ENCODE measurements around the gene GADL1. TPM values are rescaled to one million over a fixed set of nuclear protein-coding genes. Genes with fewer than 3 reads are reported as not detected.

GADL1 gene
- total RNA-seq, 1 donor from 2014 or later, result not detected

DNA sequence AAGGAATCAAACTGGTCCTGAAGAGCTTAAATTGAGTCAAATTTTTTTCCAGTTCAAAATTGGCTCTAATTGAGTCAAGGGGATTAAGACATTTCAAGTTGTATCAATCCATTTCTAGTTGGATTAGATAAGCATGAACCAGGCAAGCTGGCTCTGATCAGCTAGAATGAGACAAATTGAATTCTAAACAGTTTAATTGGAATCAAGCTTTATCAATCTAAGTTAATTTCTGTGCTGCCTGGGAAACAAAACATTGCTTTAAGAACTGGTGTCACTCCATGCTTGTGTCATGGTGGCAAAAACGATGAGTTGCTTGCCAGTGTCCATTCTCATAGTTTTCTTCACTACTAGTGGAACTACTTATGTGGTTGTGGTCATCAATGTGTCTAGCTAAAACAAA, 171.2 kb downstream of the GADL1 start:
- no peaks in the 10 kb centered on the region for H3K27me3 Mint-ChIP-seq (ENCODE audit: unreplicated experiment)
- TF ChIP-seq, protein P1, sequence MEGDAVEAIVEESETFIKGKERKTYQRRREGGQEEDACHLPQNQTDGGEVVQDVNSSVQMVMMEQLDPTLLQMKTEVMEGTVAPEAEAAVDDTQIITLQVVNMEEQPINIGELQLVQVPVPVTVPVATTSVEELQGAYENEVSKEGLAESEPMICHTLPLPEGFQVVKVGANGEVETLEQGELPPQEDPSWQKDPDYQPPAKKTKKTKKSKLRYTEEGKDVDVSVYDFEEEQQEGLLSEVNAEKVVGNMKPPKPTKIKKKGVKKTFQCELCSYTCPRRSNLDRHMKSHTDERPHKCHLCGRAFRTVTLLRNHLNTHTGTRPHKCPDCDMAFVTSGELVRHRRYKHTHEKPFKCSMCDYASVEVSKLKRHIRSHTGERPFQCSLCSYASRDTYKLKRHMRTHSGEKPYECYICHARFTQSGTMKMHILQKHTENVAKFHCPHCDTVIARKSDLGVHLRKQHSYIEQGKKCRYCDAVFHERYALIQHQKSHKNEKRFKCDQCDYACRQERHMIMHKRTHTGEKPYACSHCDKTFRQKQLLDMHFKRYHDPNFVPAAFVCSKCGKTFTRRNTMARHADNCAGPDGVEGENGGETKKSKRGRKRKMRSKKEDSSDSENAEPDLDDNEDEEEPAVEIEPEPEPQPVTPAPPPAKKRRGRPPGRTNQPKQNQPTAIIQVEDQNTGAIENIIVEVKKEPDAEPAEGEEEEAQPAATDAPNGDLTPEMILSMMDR (IDR thresholded peaks at IDR 0.05; ENCODE audit: partially characterized antibody, unreplicated experiment), result no peak
- H3K36me3 Mint-ChIP-seq (ENCODE audit: unreplicated experiment), result no peaks in the 10 kb centered on the region
- no peak overlapping the region for H3K27ac Mint-ChIP-seq (ENCODE audit: unreplicated experiment)
- no peak overlapping the region for H3K4me3 Mint-ChIP-seq (ENCODE audit: unreplicated experiment)
- no peak for DNase-seq
- H3K4me1 Mint-ChIP-seq (ENCODE audit: low read depth, unreplicated experiment), result no peaks in the 10 kb centered on the region
- no peaks in the 10 kb centered on the region for H3K9me3 Mint-ChIP-seq (ENCODE audit: unreplicated experiment)

GRCh38 chr3:30721314-30721634, 173.2 kb downstream of the GADL1 start:
- Mint-ChIP-seq H3K27ac (ENCODE audit: unreplicated experiment) (no peak overlapping the region), H3K9me3 (ENCODE audit: unreplicated experiment) (no peaks in the 10 kb centered on the region)

GRCh38 chr3:30720586-30721313, 173.7 kb downstream of the GADL1 start:
- H3K36me3 Mint-ChIP-seq (ENCODE audit: unreplicated experiment), result no peaks in the 10 kb centered on the region
- no peaks in the 10 kb centered on the region for H3K27me3 Mint-ChIP-seq (ENCODE audit: unreplicated experiment)
- H3K9me3 Mint-ChIP-seq (ENCODE audit: unreplicated experiment), result no peaks in the 10 kb centered on the region
- no peak overlapping the region for H3K4me3 Mint-ChIP-seq (ENCODE audit: unreplicated experiment)
- DNase-seq, result no peak
- no peak overlapping the region for H3K27ac Mint-ChIP-seq (ENCODE audit: unreplicated experiment)
- H3K4me1 Mint-ChIP-seq (ENCODE audit: low read depth, unreplicated experiment), result no peaks in the 10 kb centered on the region
- TF ChIP-seq, protein P1 (IDR thresholded peaks at IDR 0.05; ENCODE audit: partially characterized antibody, unreplicated experiment), result no peak

More at GRCh38 chr3:30721314-30721634, 173.2 kb downstream of the GADL1 start:
- H3K36me3 Mint-ChIP-seq (ENCODE audit: unreplicated experiment), result no peaks in the 10 kb centered on the region
- H3K4me3 Mint-ChIP-seq (ENCODE audit: unreplicated experiment), result no peak overlapping the region
- no peaks in the 10 kb centered on the region for H3K4me1 Mint-ChIP-seq (ENCODE audit: low read depth, unreplicated experiment)
- TF ChIP-seq, protein P1 (IDR thresholded peaks at IDR 0.05; ENCODE audit: partially characterized antibody, unreplicated experiment), result no peak
- no peaks in the 10 kb centered on the region for H3K27me3 Mint-ChIP-seq (ENCODE audit: unreplicated experiment)
- no peak for DNase-seq

DNA sequence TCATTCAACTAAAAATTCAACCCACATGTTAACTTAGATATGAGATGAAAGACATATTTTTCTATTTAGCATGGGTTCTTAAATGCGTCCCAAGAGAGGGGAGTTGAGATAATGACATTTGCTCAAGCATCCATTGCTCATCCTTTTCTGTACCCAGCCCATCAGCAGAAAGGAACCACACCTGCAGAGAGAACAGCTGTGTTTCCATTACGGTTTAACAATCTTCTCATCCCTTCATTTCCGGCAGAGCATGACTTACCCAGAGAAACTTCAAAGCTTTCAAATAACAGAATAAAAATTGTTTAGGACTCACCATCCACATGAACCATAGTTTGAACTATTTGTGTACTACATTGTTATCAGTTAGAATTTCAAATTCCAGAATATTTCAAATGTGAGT, 174.9 kb downstream of the GADL1 start:
- Mint-ChIP-seq H3K27me3 (ENCODE audit: unreplicated experiment) (no peaks in the 10 kb centered on the region), H3K4me1 (ENCODE audit: low read depth, unreplicated experiment) (no peaks in the 10 kb centered on the region), H3K4me3 (ENCODE audit: unreplicated experiment) (no peak overlapping the region), H3K9me3 (ENCODE audit: unreplicated experiment) (no peaks in the 10 kb centered on the region), H3K36me3 (ENCODE audit: unreplicated experiment) (no peaks in the 10 kb centered on the region), H3K27ac (ENCODE audit: unreplicated experiment) (no peak overlapping the region)
- TF ChIP-seq, protein P1 (IDR thresholded peaks at IDR 0.05; ENCODE audit: partially characterized antibody, unreplicated experiment), result no peak
- DNase-seq, result no peak

DNA sequence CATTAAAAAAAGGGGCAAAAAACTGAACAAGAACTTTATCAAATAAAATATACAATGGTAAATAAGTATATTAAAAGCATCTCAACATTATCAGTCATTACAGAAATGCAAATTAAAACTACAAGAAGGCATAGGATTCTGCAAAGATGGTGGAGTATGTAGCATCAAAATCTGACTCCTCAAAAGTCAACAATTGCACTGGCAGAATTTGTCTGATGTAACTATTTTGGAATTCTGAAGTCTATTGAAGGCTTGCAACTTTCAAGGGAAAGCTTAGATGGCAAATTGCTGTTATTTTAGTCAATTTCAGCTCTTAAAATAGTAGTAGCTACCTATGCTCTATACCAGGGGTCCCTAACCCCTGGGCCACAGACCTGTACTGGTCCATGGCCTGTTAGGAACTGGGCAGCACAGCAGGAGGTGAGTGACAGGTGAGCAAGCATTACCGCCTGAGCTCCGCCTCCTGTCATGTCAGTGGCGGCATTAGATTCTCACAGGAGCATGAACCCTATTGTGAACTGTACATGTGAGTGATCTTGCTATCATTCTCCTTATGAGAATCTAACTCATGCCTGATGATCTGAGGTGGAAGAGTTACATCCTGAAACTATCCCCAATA, 180.5 kb downstream of the GADL1 start:
- Mint-ChIP-seq H3K4me3 (ENCODE audit: unreplicated experiment) (no peak overlapping the region), H3K4me1 (ENCODE audit: low read depth, unreplicated experiment) (no peaks in the 10 kb centered on the region), H3K36me3 (ENCODE audit: unreplicated experiment) (no peaks in the 10 kb centered on the region), H3K27ac (ENCODE audit: unreplicated experiment) (no peak overlapping the region), H3K9me3 (ENCODE audit: unreplicated experiment) (no peaks in the 10 kb centered on the region), H3K27me3 (ENCODE audit: unreplicated experiment) (no peaks in the 10 kb centered on the region)
- no peak for DNase-seq
- TF ChIP-seq, protein P1 (IDR thresholded peaks at IDR 0.05; ENCODE audit: partially characterized antibody, unreplicated experiment), result no peak
